ENCODE data around the gene MYBL2.

DNA sequence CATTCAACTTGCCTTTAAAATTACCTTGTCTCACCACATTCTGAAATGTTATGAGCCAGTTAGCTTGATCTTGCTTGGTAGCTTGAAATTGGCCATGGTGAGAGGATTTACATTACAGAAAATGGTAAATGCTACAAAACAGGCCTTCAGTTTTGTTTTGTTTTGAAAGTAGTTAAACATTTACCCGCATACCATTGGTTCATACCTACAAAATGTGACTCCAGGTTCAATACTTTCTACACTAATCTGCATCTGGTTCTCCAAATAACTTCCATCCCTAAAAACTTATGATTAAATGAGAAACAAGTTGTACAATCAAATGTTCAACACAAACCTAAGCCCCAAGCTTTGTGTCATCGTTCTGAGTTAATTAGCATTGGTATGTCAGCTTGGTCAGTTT is 30.5 kb upstream of the MYBL2 start:
- TF ChIP-seq EZH2phosphoT487 (IDR thresholded peaks at IDR 0.05; ENCODE audit: insufficient read depth, low read depth) (no peak), EZH2 (IDR thresholded peaks at IDR 0.05; ENCODE audit: insufficient read depth, poor library complexity, severe bottlenecking) (no peak)

Data from GM23248 (cell line).